HEK293 (cell line): ENCODE measurements around the gene HTT.

ENCODE experiments used
- CTCF ChIA-PET: fragments of 350-600 bp; formaldehyde crosslinking; extraction: SDS; loops from one replicate; lab custom pipeline; 2021; ENCODE audit warnings: antibody characterized with exemption; lab: Yijun Ruan, JAX
- POLR2A ChIA-PET: fragments of 300-600 bp; formaldehyde crosslinking; extraction: SDS; loops from one replicate; lab custom pipeline; 2020; ENCODE audit warnings: antibody characterized with exemption, inconsistent platforms; lab: Yijun Ruan, JAX
- H3K27ac ChIP-seq: fragments of 200-500 bp; sonication (Bioruptor generic); 2 replicates; pipeline ENCODE4 v1.5.1; 2014; ENCODE audit warnings: low read depth, low read length, control low read depth, inconsistent platforms; ENCODE audit errors: extremely low read depth
- H3K36me3 ChIP-seq, 2 experiments: fragments of 200-500 bp in 1 of 2; sonication (Bioruptor generic) in 1 of 2; 1 replicate in 1 of 2; 2 replicates in 1 of 2; pipeline ENCODE4 v1.5.1; 2014 to 2017; ENCODE audit warnings: inconsistent platforms in 2 of 2, low read length in 2 of 2; ENCODE audit not compliant: control insufficient read depth in 2 of 2, insufficient read depth in 1 of 2
- H3K4me1 ChIP-seq: fragments of 200-500 bp; sonication (Bioruptor generic); 2 replicates; pipeline ENCODE4 v1.5.1; 2014; ENCODE audit warnings: mild to moderate bottlenecking, low read length, inconsistent platforms; ENCODE audit not compliant: control insufficient read depth, insufficient read depth
- H3K4me3 ChIP-seq: 2 replicates; pipeline ENCODE4 v1.5.1; 2011; ENCODE audit warnings: low read depth, mild to moderate bottlenecking, control low read depth, low read length, moderate library complexity
- H3K9me3 ChIP-seq: fragments of 200-500 bp; sonication (Bioruptor generic); 2 replicates; pipeline ENCODE4 v1.5.1; 2014; ENCODE audit warnings: low read depth, low read length, inconsistent platforms; ENCODE audit not compliant: control insufficient read depth, insufficient read depth
- GLI4 ChIP-seq: fragments of 450-650 bp; formaldehyde crosslinking; IDR thresholded peaks from 2 replicates; pipeline ENCODE4 v1.5.1; 2016; ENCODE audit warnings: missing biosample characterization, missing genetic modification characterization
- HOXC10 ChIP-seq: sonication (generic); formaldehyde crosslinking; IDR thresholded peaks from 2 replicates; pipeline ENCODE4 v1.8.1; 2023; ENCODE audit warnings: mild to moderate bottlenecking, missing genetic modification reagents
- OSR2 ChIP-seq: fragments of 450-650 bp; formaldehyde crosslinking; IDR thresholded peaks from 2 replicates; pipeline ENCODE4 v1.5.1; 2016; ENCODE audit warnings: missing biosample characterization, missing genetic modification characterization
- TRIM28 ChIP-seq: IDR thresholded peaks from 2 replicates; pipeline ENCODE4 v1.6.1; 2011; ENCODE audit warnings: low read length, control low read depth, borderline replicate concordance
- ZFP3 ChIP-seq: fragments of 450-650 bp; formaldehyde crosslinking; IDR thresholded peaks from 2 replicates; pipeline ENCODE4 v1.5.1; 2016; ENCODE audit warnings: low read depth, missing biosample characterization, missing genetic modification characterization
- ZNF132 ChIP-seq: fragments of 450-650 bp; formaldehyde crosslinking; IDR thresholded peaks from 2 replicates; pipeline ENCODE4 v1.5.1; 2017; ENCODE audit warnings: missing biosample characterization, missing genetic modification characterization, borderline replicate concordance
- ZNF133 ChIP-seq: fragments of 450-650 bp; formaldehyde crosslinking; IDR thresholded peaks from 2 replicates; pipeline ENCODE4 v1.5.1; 2016; ENCODE audit warnings: missing biosample characterization, missing genetic modification characterization
- ZNF184 ChIP-seq: fragments of 450-650 bp; IDR thresholded peaks from 2 replicates; pipeline ENCODE4 v1.5.1; 2018; ENCODE audit warnings: missing biosample characterization, mild to moderate bottlenecking, missing genetic modification characterization
- ZNF211 ChIP-seq: fragments of 450-650 bp; formaldehyde crosslinking; IDR thresholded peaks from 2 replicates; pipeline ENCODE4 v1.5.1; 2016; ENCODE audit warnings: low read depth, missing biosample characterization, missing genetic modification characterization
- ZNF24 ChIP-seq: fragments of 450-650 bp; formaldehyde crosslinking; IDR thresholded peaks from 2 replicates; pipeline ENCODE4 v1.5.1; 2016; ENCODE audit warnings: missing biosample characterization, missing genetic modification characterization
- ZNF324 ChIP-seq: fragments of 450-650 bp; formaldehyde crosslinking; IDR thresholded peaks from 2 replicates; pipeline ENCODE4 v1.5.1; 2016; ENCODE audit warnings: missing biosample characterization, missing genetic modification characterization
- ZNF501 ChIP-seq: fragments of 450-650 bp; formaldehyde crosslinking; IDR thresholded peaks from 2 replicates; pipeline ENCODE4 v1.5.1; 2016; ENCODE audit warnings: missing biosample characterization, missing genetic modification characterization
- ZNF555 ChIP-seq: fragments of 450-650 bp; formaldehyde crosslinking; conservative IDR thresholded peaks from 2 replicates; pipeline ENCODE4 v1.5.1; 2017; ENCODE audit warnings: missing biosample characterization, mild to moderate bottlenecking, missing genetic modification characterization, inconsistent platforms
- ZNF585B ChIP-seq: fragments of 450-650 bp; formaldehyde crosslinking; IDR thresholded peaks from 2 replicates; pipeline ENCODE4 v1.5.1; 2016; ENCODE audit warnings: missing biosample characterization, missing genetic modification characterization
- ZNF610 ChIP-seq: fragments of 450-650 bp; formaldehyde crosslinking; IDR thresholded peaks from 2 replicates; pipeline ENCODE4 v1.5.1; 2016; ENCODE audit warnings: missing biosample characterization, missing genetic modification characterization, borderline replicate concordance
- ZNF621 ChIP-seq: fragments of 450-650 bp; formaldehyde crosslinking; IDR thresholded peaks from 2 replicates; pipeline ENCODE4 v1.5.1; 2017; ENCODE audit warnings: missing biosample characterization, missing genetic modification characterization
- ZNF791 ChIP-seq: fragments of 450-650 bp; formaldehyde crosslinking; IDR thresholded peaks from 2 replicates; pipeline ENCODE4 v1.5.1; 2016; ENCODE audit warnings: missing biosample characterization, missing genetic modification characterization
- ZNF830 ChIP-seq: fragments of 450-650 bp; IDR thresholded peaks from 2 replicates; pipeline ENCODE4 v1.5.0; 2018; ENCODE audit warnings: missing biosample characterization, missing genetic modification characterization, low read depth, mild to moderate bottlenecking, moderate library complexity
- ZXDB ChIP-seq: fragments of 450-650 bp; formaldehyde crosslinking; IDR thresholded peaks from 2 replicates; pipeline ENCODE4 v1.5.1; 2016; ENCODE audit warnings: missing biosample characterization, missing genetic modification characterization
- TF ChIP-seq, protein P1 (sequence below): fragments of 450-650 bp; formaldehyde crosslinking; IDR thresholded peaks from 2 replicates; pipeline ENCODE4 v1.5.1; 2016; ENCODE audit warnings: missing biosample characterization, missing genetic modification characterization
- TF ChIP-seq, protein P2 (sequence below): fragments of 450-650 bp; formaldehyde crosslinking; IDR thresholded peaks from 2 replicates; pipeline ENCODE4 v1.5.1; 2016; ENCODE audit warnings: missing biosample characterization, missing genetic modification characterization, low read depth

Gene HTT

DNA sequence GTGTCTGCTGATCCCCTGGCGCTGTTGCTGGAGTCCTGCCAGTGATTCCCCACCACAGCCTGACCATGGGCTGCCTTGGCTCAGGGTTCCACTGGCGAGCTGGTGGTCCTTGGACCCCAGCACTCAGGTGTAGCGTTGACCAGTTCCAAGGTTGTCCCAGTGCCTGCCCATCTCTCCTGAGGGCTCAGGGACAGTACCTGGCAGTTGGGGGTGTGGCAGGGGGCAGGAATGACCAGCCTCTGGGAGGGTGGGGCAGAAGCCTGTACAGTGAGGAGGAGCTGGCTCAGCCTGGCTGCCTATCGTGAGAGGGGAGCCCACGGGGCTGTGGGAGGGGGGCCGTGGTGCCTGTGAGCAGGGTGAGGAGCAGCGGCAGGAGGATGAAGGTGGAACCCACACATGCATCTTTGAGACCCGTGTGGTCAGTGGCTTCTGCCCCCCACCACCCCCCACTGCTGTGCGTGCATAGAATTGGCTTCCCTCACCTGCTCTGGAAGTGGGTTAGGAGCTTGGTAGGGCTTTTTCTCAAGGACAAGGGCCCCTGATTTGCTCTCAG lies 161.9 kb downstream of the HTT start:
- CTCF ChIA-PET, result interaction anchor here (0.5 kb wide), 1 partner anchor 1849 kb away, joined by 3 read pairs; no protein-coding TSS in a partner anchor
- Histone ChIP-seq H3K9me3 (no peaks in the 10 kb centered on the region), H3K4me1 (no peaks in the 10 kb centered on the region), H3K4me3 (no peak overlapping the region), H3K36me3 (peaks cover 0 to 92% of the 10 kb centered on the region in 2 experiments; a peak in 1 of 3 replicates), H3K27ac (no peak overlapping the region)
- TF ChIP-seq, protein P1, sequence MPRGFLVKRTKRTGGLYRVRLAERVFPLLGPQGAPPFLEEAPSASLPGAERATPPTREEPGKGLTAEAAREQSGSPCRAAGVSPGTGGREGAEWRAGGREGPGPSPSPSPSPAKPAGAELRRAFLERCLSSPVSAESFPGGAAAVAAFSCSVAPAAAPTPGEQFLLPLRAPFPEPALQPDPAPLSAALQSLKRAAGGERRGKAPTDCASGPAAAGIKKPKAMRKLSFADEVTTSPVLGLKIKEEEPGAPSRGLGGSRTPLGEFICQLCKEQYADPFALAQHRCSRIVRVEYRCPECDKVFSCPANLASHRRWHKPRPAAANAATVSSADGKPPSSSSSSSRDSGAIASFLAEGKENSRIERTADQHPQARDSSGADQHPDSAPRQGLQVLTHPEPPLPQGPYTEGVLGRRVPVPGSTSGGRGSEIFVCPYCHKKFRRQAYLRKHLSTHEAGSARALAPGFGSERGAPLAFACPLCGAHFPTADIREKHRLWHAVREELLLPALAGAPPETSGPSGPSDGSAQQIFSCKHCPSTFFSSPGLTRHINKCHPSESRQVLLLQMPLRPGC (tag by site-specific recombination), result no peak
- TF ChIP-seq ZNF830 (tag by site-specific recombination) (no peak), OSR2 (tag by site-specific recombination) (no peak), HOXC10 (no peak), ZNF621 (no peak), ZNF184 (tag by site-specific recombination) (no peak), ZNF501 (no peak), ZNF133 (tag by site-specific recombination) (no peak), ZNF324 (tag by site-specific recombination) (no peak), ZNF585B (tag by site-specific recombination) (no peak), ZNF791 (tag by site-specific recombination) (no peak)
- TF ChIP-seq, protein P2, sequence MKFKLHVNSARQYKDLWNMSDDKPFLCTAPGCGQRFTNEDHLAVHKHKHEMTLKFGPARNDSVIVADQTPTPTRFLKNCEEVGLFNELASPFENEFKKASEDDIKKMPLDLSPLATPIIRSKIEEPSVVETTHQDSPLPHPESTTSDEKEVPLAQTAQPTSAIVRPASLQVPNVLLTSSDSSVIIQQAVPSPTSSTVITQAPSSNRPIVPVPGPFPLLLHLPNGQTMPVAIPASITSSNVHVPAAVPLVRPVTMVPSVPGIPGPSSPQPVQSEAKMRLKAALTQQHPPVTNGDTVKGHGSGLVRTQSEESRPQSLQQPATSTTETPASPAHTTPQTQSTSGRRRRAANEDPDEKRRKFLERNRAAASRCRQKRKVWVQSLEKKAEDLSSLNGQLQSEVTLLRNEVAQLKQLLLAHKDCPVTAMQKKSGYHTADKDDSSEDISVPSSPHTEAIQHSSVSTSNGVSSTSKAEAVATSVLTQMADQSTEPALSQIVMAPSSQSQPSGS (tag by site-specific recombination), result no peak
- POLR2A ChIA-PET, result no interaction called here

DNA sequence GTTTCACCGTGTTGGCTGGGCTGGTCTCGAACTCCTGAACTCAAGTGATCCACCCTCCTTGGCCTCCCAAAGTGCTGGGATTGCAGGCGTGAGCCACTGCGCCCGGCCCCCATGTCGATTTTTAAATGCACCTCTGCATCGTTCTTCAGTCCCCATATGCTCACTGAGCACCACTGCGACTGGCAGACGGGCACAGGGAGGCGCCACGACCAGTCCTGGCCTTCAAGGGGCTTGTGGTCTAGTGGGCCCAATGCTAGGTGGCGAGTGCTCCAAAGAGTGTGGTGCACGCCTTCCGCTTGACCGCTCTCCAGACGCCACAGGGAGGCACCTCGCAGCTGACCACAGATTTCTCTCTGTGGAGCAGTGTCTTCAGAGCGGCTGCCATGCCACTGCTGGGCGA lies 162.8 kb downstream of the HTT start:
- no peak overlapping the region for H3K4me3 ChIP-seq
- H3K27ac ChIP-seq, result no peak overlapping the region
- H3K4me1 ChIP-seq, result no peaks in the 10 kb centered on the region
- H3K9me3 ChIP-seq, result no peaks in the 10 kb centered on the region
- H3K36me3 ChIP-seq, result peaks cover 0 to 88% of the 10 kb centered on the region in 2 experiments; a peak in 1 of 3 replicates
- TF ChIP-seq ZNF211, result no peak
- no peak for TF ChIP-seq ZXDB (tag by site-specific recombination)
- TF ChIP-seq ZFP3 (tag by site-specific recombination), result no peak
- no peak for TF ChIP-seq ZNF555 (tag by site-specific recombination)
- TF ChIP-seq TRIM28, result no peak
- TF ChIP-seq GLI4 (tag by site-specific recombination), result no peak
- no peak for TF ChIP-seq ZNF24 (tag by site-specific recombination)
- TF ChIP-seq ZNF132 (tag by site-specific recombination), result no peak
- TF ChIP-seq ZNF610 (tag by site-specific recombination), result no peak
- ChIA-PET POLR2A (no interaction called here), CTCF (no interaction called here)
